Smooth muscle cell (in vitro differentiated cells): ENCODE results near the gene TMEM43. TPM values are rescaled to one million over a fixed set of nuclear protein-coding genes. Genes with fewer than 3 reads are reported as not detected.

Experiments used
- DNase-seq: peaks from one replicate; lab custom pipeline; 2025; ENCODE audit not compliant: unreplicated experiment; lab: John Stamatoyannopoulos, UW
- H2AFZ ChIP-seq: fragments of 200-600 bp; sonication (generic); 2 replicates; pipeline ENCODE4 v1.6.0; 2016; ENCODE audit warnings: antibody characterized with exemption, low read depth, mild to moderate bottlenecking
- H3F3A ChIP-seq: fragments of 200-600 bp; sonication (generic); 2 replicates; pipeline ENCODE4 v1.6.0; 2017; ENCODE audit warnings: antibody characterized with exemption, low read depth
- H3K27ac ChIP-seq: fragments of 200-600 bp; sonication (generic); 2 replicates; pipeline ENCODE4 v1.5.1; 2016; ENCODE audit warnings: low read depth, mild to moderate bottlenecking
- H3K27me3 ChIP-seq: fragments of 200-600 bp; sonication (generic); 2 replicates; pipeline ENCODE4 v1.6.1; 2016; ENCODE audit warnings: low read depth, mild to moderate bottlenecking
- H3K36me3 ChIP-seq: fragments of 200-600 bp; sonication (generic); 2 replicates; pipeline ENCODE4 v1.5.1; 2016; ENCODE audit warnings: low read depth
- H3K4me1 ChIP-seq: fragments of 200-600 bp; sonication (generic); 2 replicates; pipeline ENCODE4 v1.5.1; 2016; ENCODE audit warnings: low read depth
- H3K4me2 ChIP-seq: fragments of 200-600 bp; sonication (generic); 2 replicates; pipeline ENCODE4 v1.6.0; 2016; ENCODE audit warnings: mild to moderate bottlenecking
- H3K4me3 ChIP-seq: fragments of 200-600 bp; sonication (generic); 2 replicates; pipeline ENCODE4 v1.5.1; 2016; ENCODE audit warnings: mild to moderate bottlenecking
- H3K79me2 ChIP-seq: fragments of 200-600 bp; sonication (generic); 2 replicates; pipeline ENCODE4 v1.6.0; 2016; ENCODE audit warnings: low read depth, mild to moderate bottlenecking
- H3K9ac ChIP-seq: fragments of 200-600 bp; sonication (generic); 2 replicates; pipeline ENCODE4 v1.6.0; 2016; ENCODE audit warnings: low read depth
- H3K9me3 ChIP-seq: fragments of 200-600 bp; sonication (generic); replicated peaks from 2 replicates; pipeline ENCODE4 v1.5.1; 2016; ENCODE audit warnings: low read depth
- H4K20me1 ChIP-seq: fragments of 200-600 bp; sonication (generic); 2 replicates; pipeline ENCODE4 v1.6.0; 2016; ENCODE audit warnings: low read depth
- CTCF ChIP-seq: fragments of 200-600 bp; sonication (generic); IDR thresholded peaks from 2 replicates; pipeline ENCODE4 v1.5.1; 2017; ENCODE audit warnings: borderline replicate concordance, mild to moderate bottlenecking, antibody characterized with exemption; ENCODE audit not compliant: insufficient read depth, poor library complexity, severe bottlenecking
- WGBS: methylation state at CpG from one replicate; pipeline ENCODE4 v1.1.7; 2016; ENCODE audit warnings: low lambda C conversion rate; 5-methylcytosine and 5-hydroxymethylcytosine counted together
- polyA plus RNA-seq: library from polyadenylated mRNA; unstranded; fragments of >200 nt; fragmentation: Nextera tagmentation; extraction: Ambion mirVana; gene quantifications from 2 replicates; pipeline ENCODE4 v1.2.1, GENCODE V29; 2016
- total RNA-seq: library from RNA; depleted of rRNA; stranded (reverse); fragments of >200 nt; gene quantifications from 2 replicates; pipeline ENCODE4 v1.2.3, GENCODE V29; 2014

The TMEM43 gene
- total and polyA plus RNA-seq, 2 experiments from 2014 or later: 60.1 to 81.1 TPM

- H3K27me3 ChIP-seq: no peaks in the 10 kb centered on the region
- WGBS: 97% methylated on average over 14 of the region's 14 CpGs
- peaks cover 48% of the 10 kb centered on the region for H3K36me3 ChIP-seq
- no peaks in the 10 kb centered on the region for H3F3A ChIP-seq
- no peak for TF ChIP-seq CTCF
- H3K4me2 ChIP-seq: no peak overlapping the region
- H3K4me1 ChIP-seq: no peaks in the 10 kb centered on the region
- no peak overlapping the region for H3K9ac ChIP-seq
- H3K27ac ChIP-seq: no peak overlapping the region
- no peak overlapping the region for H3K4me3 ChIP-seq
- H4K20me1 ChIP-seq: peaks cover 3% of the 10 kb centered on the region
- peaks cover 4% of the 10 kb centered on the region for H3K79me2 ChIP-seq
- no peak overlapping the region for H2AFZ ChIP-seq
- no peak for DNase-seq
- peaks cover 20% of the 10 kb centered on the region for H3K9me3 ChIP-seq
Observed at GRCh38 chr3:14158370-14158769, 33.5 kb downstream of the TMEM43 start.

GRCh38 chr3:14159426-14159825 lies 34.6 kb downstream of the TMEM43 start:
- H3K4me3 ChIP-seq: no peak overlapping the region
- H3K9me3 ChIP-seq: peaks cover 20% of the 10 kb centered on the region
- TF ChIP-seq CTCF: no peak
- H3K27ac ChIP-seq: no peak overlapping the region
- WGBS: 98% methylated on average over 8 of the region's 8 CpGs
- no peak overlapping the region for H2AFZ ChIP-seq
- no peak for DNase-seq
- H3K36me3 ChIP-seq: peaks cover 57% of the 10 kb centered on the region
- H3K27me3 ChIP-seq: no peaks in the 10 kb centered on the region
- no peaks in the 10 kb centered on the region for H3F3A ChIP-seq
- no peak overlapping the region for H3K9ac ChIP-seq
- H3K4me1 ChIP-seq: no peaks in the 10 kb centered on the region
- peaks cover 3% of the 10 kb centered on the region for H4K20me1 ChIP-seq
- H3K4me2 ChIP-seq: no peak overlapping the region
- peaks cover 4% of the 10 kb centered on the region for H3K79me2 ChIP-seq

- 94% methylated on average over 2 of the region's 2 CpGs for WGBS
- TF ChIP-seq CTCF: no peak
- peaks cover 70% of the 10 kb centered on the region for H3K36me3 ChIP-seq
Observed at GRCh38 chr3:14161282-14161681, 36.4 kb downstream of the TMEM43 start.

GRCh38 chr3:14162178-14162577 lies 37.3 kb downstream of the TMEM43 start:
- no peaks in the 10 kb centered on the region for H3K4me1 ChIP-seq

More at GRCh38 chr3:14161282-14161681, 36.4 kb downstream of the TMEM43 start:
- Histone ChIP-seq H3K4me1 (no peaks in the 10 kb centered on the region), H2AFZ (no peak overlapping the region), H3K4me3 (no peak overlapping the region), H4K20me1 (peaks cover under 1% of the 10 kb centered on the region), H3F3A (no peaks in the 10 kb centered on the region), H3K4me2 (no peak overlapping the region), H3K27me3 (no peaks in the 10 kb centered on the region), H3K27ac (no peak overlapping the region), H3K9me3 (peaks cover 20% of the 10 kb centered on the region), H3K9ac (no peak overlapping the region), H3K79me2 (peaks cover 4% of the 10 kb centered on the region)
- no peak for DNase-seq

More at GRCh38 chr3:14162178-14162577, 37.3 kb downstream of the TMEM43 start:
- no peak overlapping the region for H2AFZ ChIP-seq
- no peak overlapping the region for H3K4me2 ChIP-seq
- no peak for DNase-seq
- H3K4me3 ChIP-seq: no peak overlapping the region
- no peak for TF ChIP-seq CTCF
- H3K9ac ChIP-seq: no peak overlapping the region
- peaks cover 20% of the 10 kb centered on the region for H3K9me3 ChIP-seq
- H3F3A ChIP-seq: no peaks in the 10 kb centered on the region
- H4K20me1 ChIP-seq: no peaks in the 10 kb centered on the region
- peaks cover 4% of the 10 kb centered on the region for H3K79me2 ChIP-seq
- peaks cover 70% of the 10 kb centered on the region for H3K36me3 ChIP-seq
- 92% methylated on average over 2 of the region's 2 CpGs for WGBS
- H3K27me3 ChIP-seq: no peaks in the 10 kb centered on the region
- no peak overlapping the region for H3K27ac ChIP-seq
